ENCODE data around the gene SLC16A3.

The SLC16A3 gene

GRCh38 chr17:82262344-82262743 lies 33.5 kb downstream of the SLC16A3 start:
- no peak for TF ChIP-seq CTCF (IDR thresholded peaks at IDR 0.05; ENCODE audit: borderline replicate concordance, control extremely low read depth, extremely low read depth, insufficient read depth, missing control alignments)
- DNase-seq (ENCODE audit: low spot score): no peak
- in situ Hi-C loops (cut with MboI; ENCODE audit: low sequenced_read_pairs, unreplicated experiment): no loop called here

DNA sequence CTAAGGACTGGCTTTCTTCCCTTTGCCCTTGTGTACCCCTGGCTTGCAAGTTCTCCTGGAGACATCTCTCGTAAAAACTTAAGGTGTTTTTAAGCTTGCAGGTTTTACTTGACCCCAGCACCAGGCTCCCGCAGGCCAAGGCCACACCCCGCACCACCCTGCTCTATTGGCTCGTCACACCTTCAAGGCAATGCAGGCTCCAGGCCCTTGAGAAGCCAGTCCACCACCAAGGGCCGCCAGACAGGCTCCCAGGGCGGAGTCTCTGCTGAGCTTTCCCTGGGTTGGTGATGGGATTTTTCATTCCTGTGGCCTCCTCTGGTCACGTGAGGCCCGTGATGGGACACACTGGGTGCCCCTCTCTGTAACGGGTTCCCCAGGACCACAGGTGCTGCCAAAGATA lies 34.8 kb downstream of the SLC16A3 start:
- DNase-seq (ENCODE audit: low spot score): no peak
- in situ Hi-C loops (cut with MboI; ENCODE audit: low sequenced_read_pairs, unreplicated experiment): no loop called here
- no peak for TF ChIP-seq CTCF (IDR thresholded peaks at IDR 0.05; ENCODE audit: borderline replicate concordance, control extremely low read depth, extremely low read depth, insufficient read depth, missing control alignments)

DNA sequence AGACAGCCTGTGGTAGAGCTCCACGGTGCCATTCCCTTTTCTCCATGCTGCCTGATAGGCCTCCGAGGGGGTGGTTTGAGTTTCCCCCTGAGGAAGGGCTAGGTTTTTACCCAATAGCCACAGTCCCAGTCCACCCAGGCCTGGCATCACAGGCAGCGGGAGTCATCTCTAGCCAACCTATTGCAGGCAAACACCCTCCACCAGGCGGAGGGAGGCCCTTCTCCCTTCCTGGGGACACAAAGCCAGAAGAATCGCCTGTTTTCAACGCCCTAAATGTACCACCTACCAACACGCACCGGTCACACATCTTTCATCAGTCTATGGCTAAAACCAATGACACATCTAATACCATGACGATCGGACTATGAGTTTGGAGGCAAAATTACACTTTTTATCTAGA lies 37.3 kb downstream of the SLC16A3 start:
- DNase-seq (ENCODE audit: low spot score): no peak
- in situ Hi-C loops (cut with MboI; ENCODE audit: low sequenced_read_pairs, unreplicated experiment): no loop called here
- no peak for TF ChIP-seq CTCF (IDR thresholded peaks at IDR 0.05; ENCODE audit: borderline replicate concordance, control extremely low read depth, extremely low read depth, insufficient read depth, missing control alignments)

DNA sequence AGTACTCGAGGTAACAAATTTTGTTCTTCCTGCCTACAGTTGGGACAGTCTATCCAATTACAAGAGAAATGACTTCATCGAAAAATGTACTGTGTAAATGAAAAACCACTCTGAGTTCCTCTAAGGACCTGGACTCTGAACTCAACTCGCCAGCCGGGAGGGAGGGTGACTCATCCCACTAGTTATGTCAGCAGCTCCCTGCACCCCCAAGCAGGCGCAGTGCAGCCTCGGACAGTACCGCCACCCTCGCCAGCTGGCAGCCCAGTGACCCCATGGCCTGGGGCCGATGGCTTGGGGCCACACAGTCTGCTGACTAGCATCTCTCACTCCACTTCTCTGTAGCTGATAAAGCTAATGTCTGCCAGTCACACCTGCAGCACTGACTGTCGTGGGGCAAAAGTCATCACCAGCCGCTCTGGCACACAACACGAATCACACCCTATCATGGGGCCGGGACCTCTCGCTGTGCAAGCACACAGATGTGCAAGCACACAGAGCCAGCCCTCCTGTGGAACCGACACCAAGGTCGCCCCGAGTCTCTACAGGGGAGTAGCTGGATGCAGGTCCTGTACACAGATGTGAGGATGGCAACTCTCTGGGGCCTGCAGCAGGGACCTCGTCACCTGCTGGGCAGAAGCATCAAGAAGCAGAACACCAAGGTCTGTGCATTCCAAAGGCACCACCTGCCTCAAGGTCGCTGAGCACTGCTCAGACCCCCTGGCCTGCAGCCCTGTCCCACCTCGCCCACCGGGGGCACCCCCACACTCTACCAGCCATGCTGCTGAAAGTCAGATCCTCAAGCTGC lies 38.9 kb downstream of the SLC16A3 start:
- TF ChIP-seq CTCF (IDR thresholded peaks at IDR 0.05; ENCODE audit: borderline replicate concordance, control extremely low read depth, extremely low read depth, insufficient read depth, missing control alignments): no peak

GRCh38 chr17:82269138-82269881 lies 40.5 kb downstream of the SLC16A3 start:
- no peak for DNase-seq (ENCODE audit: low spot score)
- TF ChIP-seq CTCF (IDR thresholded peaks at IDR 0.05; ENCODE audit: borderline replicate concordance, control extremely low read depth, extremely low read depth, insufficient read depth, missing control alignments): no peak
- in situ Hi-C loops (cut with MboI; ENCODE audit: low sequenced_read_pairs, unreplicated experiment): no loop called here

More for the DNA sequence above, 38.9 kb downstream of the SLC16A3 start:
- in situ Hi-C loops (cut with MboI; ENCODE audit: low sequenced_read_pairs, unreplicated experiment): no loop called here
- DNase-seq (ENCODE audit: low spot score): no peak

DNA sequence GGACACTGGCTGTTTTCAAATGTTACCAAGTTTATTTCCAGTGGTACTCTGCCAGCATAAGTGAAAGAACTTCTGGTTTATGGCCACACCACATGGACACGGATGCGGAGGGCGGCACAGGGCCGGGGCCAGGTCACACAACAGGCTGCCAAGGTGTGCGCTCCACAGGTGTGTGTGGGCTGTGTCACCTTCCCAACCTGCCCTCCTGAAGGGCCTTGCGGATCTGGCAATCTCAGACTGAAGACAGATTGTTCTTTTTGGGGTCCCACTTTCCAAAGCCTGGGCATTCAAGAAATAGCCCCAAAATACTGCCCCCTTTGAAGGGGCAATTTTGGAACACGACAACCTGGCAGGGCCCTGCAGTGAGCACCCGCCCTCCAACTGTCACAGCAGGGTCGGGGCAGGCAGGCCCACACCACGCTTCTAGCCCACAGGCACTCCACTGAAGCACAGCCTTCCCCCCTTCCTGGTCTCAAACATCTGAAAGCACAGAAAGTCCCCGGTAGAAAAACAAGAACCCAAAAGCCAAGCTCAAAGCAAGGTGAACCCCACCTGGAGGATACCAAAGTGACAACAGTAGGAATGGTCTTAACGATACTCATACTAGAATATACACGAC lies 41.1 kb downstream of the SLC16A3 start:
- no peak for TF ChIP-seq CTCF (IDR thresholded peaks at IDR 0.05; ENCODE audit: borderline replicate concordance, control extremely low read depth, extremely low read depth, insufficient read depth, missing control alignments)
- DNase-seq (ENCODE audit: low spot score): no peak
- in situ Hi-C loops (cut with MboI; ENCODE audit: low sequenced_read_pairs, unreplicated experiment): no loop called here

Data from GM13976 (cell line).